B cell (primary cell): Measurements from ENCODE around the gene FURIN. TPM values are rescaled to one million over a fixed set of nuclear protein-coding genes. Genes with fewer than 3 reads are reported as not detected.
"Not testable (repeated sequence)": the region's sequence is repeated elsewhere in the genome, so short reads cannot be mapped to it uniquely, and the experiment has no call there.

Source experiments
- ATAC-seq: fragments of 200-7000 bp; cut with Tn5 transposase; one replicate; pipeline ENCODE4 v1.10.0; 2021; ENCODE audit warnings: low read depth, mild to moderate bottlenecking, moderate number of reproducible peaks, moderate library complexity
- CTCF ChIA-PET: fragments of 350-600 bp; sonication (Branson Sonifier 250); formaldehyde crosslinking; loops from one replicate; lab custom pipeline; 2021; ENCODE audit warnings: antibody characterized with exemption, inconsistent platforms; lab: Charles Lee
- POLR2A ChIA-PET: fragments of 350-600 bp; sonication (Branson Sonifier 250); formaldehyde crosslinking; loops from one replicate; lab custom pipeline; 2021; ENCODE audit warnings: antibody characterized with exemption; lab: Charles Lee
- DNase-seq: peaks from one replicate; pipeline ENCODE4 v3.0.0; 2013
- H2AFZ ChIP-seq: 2 replicates; pipeline ENCODE4 v1.6.1; 2012; ENCODE audit warnings: mild to moderate bottlenecking, low read depth, low read length; ENCODE audit not compliant: insufficient read depth, poor library complexity, severe bottlenecking
- H3K27ac ChIP-seq, 2 donors: 1 replicate in 1 of 2; 2 replicates in 1 of 2; pipeline ENCODE4 v1.5.1; 2012 to 2013; ENCODE audit warnings: low read length in 2 of 2, mild to moderate bottlenecking in 2 of 2, moderate library complexity in 1 of 2
- H3K27me3 ChIP-seq, 4 experiments: fragments of 200-600 bp in 1 of 4; sonication (generic) in 1 of 4; replicated peaks in 1 of 4; 1 replicate in 2 of 4; 2 replicates in 2 of 4; pipeline versions ENCODE4 v1.6.1 to v1.7.0; 2013 to 2016; ENCODE audit warnings: low read length in 3 of 4, mild to moderate bottlenecking in 2 of 4, mixed read lengths in 1 of 4, moderate library complexity in 1 of 4; ENCODE audit not compliant: insufficient read depth in 4 of 4, control insufficient read depth in 3 of 4; ENCODE audit errors: control extremely low read depth in 1 of 4
- H3K36me3 ChIP-seq, 2 experiments: replicated peaks in 1 of 2; 1 replicate in 1 of 2; 2 replicates in 1 of 2; pipeline versions ENCODE4 v1.6.1 to v1.7.1; 2013; ENCODE audit warnings: low read length in 1 of 2; ENCODE audit not compliant: insufficient read depth in 2 of 2, control insufficient read depth in 1 of 2; ENCODE audit errors: control extremely low read depth in 1 of 2, extremely low read depth in 1 of 2
- H3K4me1 ChIP-seq, 2 donors: fragments of 200-600 bp in 1 of 2; sonication (generic) in 1 of 2; 1 replicate in 1 of 2; 2 replicates in 1 of 2; pipeline versions ENCODE4 v1.5.1 to v1.6.1; 2013 to 2017; ENCODE audit warnings: low read length in 2 of 2; ENCODE audit not compliant: control insufficient read depth in 2 of 2, insufficient read depth in 2 of 2
- H3K4me2 ChIP-seq: replicated peaks from 2 replicates; pipeline ENCODE3; 2012; ENCODE audit warnings: mild to moderate bottlenecking, low read depth, low read length; ENCODE audit not compliant: poor library complexity, severe bottlenecking
- H3K4me3 ChIP-seq, 5 experiments: fragments of 200-600 bp in 1 of 5; sonication (generic) in 1 of 5; 1 replicate in 3 of 5; 2 replicates in 2 of 5; pipeline versions ENCODE4 v1.5.1 to v1.7.0; 2011 to 2016; ENCODE audit warnings: low read length in 4 of 5, mild to moderate bottlenecking in 4 of 5, low read depth in 2 of 5, control low read depth in 1 of 5, moderate library complexity in 1 of 5; ENCODE audit not compliant: insufficient read depth in 1 of 5; ENCODE audit errors: control extremely low read depth in 1 of 5, extremely low read depth in 1 of 5
- H3K79me2 ChIP-seq: fragments of 200-600 bp; sonication (generic); one replicate; pipeline ENCODE4 v1.6.0; 2016; ENCODE audit warnings: low read length; ENCODE audit not compliant: control insufficient read depth, insufficient read depth
- H3K9ac ChIP-seq: fragments of 200-600 bp; sonication (generic); 2 replicates; pipeline ENCODE4 v1.6.1; 2017; ENCODE audit warnings: mild to moderate bottlenecking, low read length, moderate library complexity
- H3K9me3 ChIP-seq, 3 donors: one replicate each; pipeline versions ENCODE4 v1.6.1 to v1.7.1; 2013; ENCODE audit warnings: low read length in 2 of 3; ENCODE audit not compliant: control insufficient read depth in 2 of 3, insufficient read depth in 1 of 3; ENCODE audit errors: control extremely low read depth in 1 of 3
- H4K20me1 ChIP-seq: 2 replicates; pipeline ENCODE4 v1.6.0; 2012; ENCODE audit warnings: mild to moderate bottlenecking, low read length; ENCODE audit not compliant: insufficient read depth, control insufficient read depth, poor library complexity, severe bottlenecking
- H3K27ac Mint-ChIP-seq: one replicate; pipeline ENCODE4 v1.8.0; 2021; ENCODE audit warnings: mixed read lengths
- H3K27me3 Mint-ChIP-seq: one replicate; pipeline ENCODE4 v1.8.0; 2021; ENCODE audit warnings: mixed read lengths
- H3K4me1 Mint-ChIP-seq: one replicate; pipeline ENCODE4 v1.8.0; 2021; ENCODE audit warnings: mixed read lengths
- H3K4me3 Mint-ChIP-seq: one replicate; pipeline ENCODE4 v1.8.0; 2021; ENCODE audit warnings: mixed read lengths
- H3K9me3 Mint-ChIP-seq: one replicate; pipeline ENCODE4 v1.8.0; 2022; ENCODE audit warnings: mixed read lengths; ENCODE audit not compliant: insufficient read depth
- EZH2 ChIP-seq: IDR thresholded peaks from 2 replicates; pipeline ENCODE4 v1.6.1; 2012; ENCODE audit warnings: borderline replicate concordance, low read depth, mild to moderate bottlenecking, moderate library complexity, low read length; ENCODE audit not compliant: insufficient read depth, poor library complexity, severe bottlenecking
- WGBS: methylation state at CpG from one replicate; pipeline ENCODE4 v1.1.5; 2013; ENCODE audit warnings: missing lambda C conversion rate; ENCODE audit not compliant: insufficient coverage; 5-methylcytosine and 5-hydroxymethylcytosine counted together
- intact Hi-C: fragments of 100-400 bp; cut with micrococcal nuclease; formaldehyde crosslinking; loops from one replicate; pipeline ENCODE4 v1.10.0; 2022
- polyA plus RNA-seq: library from polyadenylated mRNA; depleted of rRNA; stranded (reverse); fragments of >200 nt; gene quantifications from 2 replicates; pipeline ENCODE4 v1.2.3, GENCODE V29; 2012
- total RNA-seq, 2 donors: library from RNA; stranded (reverse); fragments of 120-200 nt in 1 of 2; gene quantifications; 1 replicate in 1 of 2; 2 replicates in 1 of 2; pipeline versions ENCODE4 v1.2.3 to v1.2.4, GENCODE V29; 2013 to 2022
- TF ChIP-seq, protein P1 (sequence below): fragments of 200-600 bp; IDR thresholded peaks from one replicate; pipeline ENCODE4 v1.8.0; 2022; ENCODE audit warnings: antibody characterized with exemption, mild to moderate bottlenecking

The FURIN gene
- total and polyA plus RNA-seq, 2 donors (not counting 1 experiment from before 2014, with no cell fraction given), result 31.6 to 66.7 TPM

DNA sequence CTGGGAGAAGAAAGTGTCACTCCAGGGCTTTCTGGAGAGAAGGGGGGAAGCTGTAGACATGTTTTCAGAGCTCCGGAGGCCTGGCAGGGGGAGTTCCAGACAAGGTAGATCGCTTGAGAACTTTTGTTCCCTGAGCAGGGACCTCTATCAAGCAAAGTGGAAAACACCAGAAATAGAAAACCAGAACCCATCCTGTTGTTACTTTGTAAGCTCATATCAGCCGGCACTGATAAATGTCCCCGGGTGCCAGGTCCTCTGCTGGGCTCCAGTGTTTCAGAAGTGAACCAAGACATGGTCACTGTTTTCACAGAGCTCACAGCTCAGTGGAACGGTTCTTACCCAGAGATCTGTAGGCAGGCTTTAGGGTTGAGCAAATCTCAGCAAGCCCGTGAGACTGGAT lies 50.4 kb downstream of the FURIN start:
- no peak overlapping the region for H3K4me3 ChIP-seq
- WGBS, result 91% methylated on average over 6 of the region's 6 CpGs
- H3K4me1 ChIP-seq, result peaks cover 0 to 11% of the 10 kb centered on the region in 2 donors
- no peaks in the 10 kb centered on the region for H3K9me3 ChIP-seq
- H3K4me2 ChIP-seq, result no peak overlapping the region
- H4K20me1 ChIP-seq, result no peaks in the 10 kb centered on the region
- Mint-ChIP-seq H3K9me3 (no peaks in the 10 kb centered on the region), H3K4me3 (no peak overlapping the region), H3K27me3 (no peaks in the 10 kb centered on the region), H3K27ac (no peak overlapping the region), H3K4me1 (peaks cover 10% of the 10 kb centered on the region)
- H2AFZ ChIP-seq, result no peak overlapping the region
- no peaks in the 10 kb centered on the region for H3K79me2 ChIP-seq
- CTCF ChIA-PET, result interaction anchor here (0.8 to 2.1 kb wide), 2 partner anchors 13 to 33 kb away, joined by 3 to 8 read pairs; partner anchors contain the start of gene HDDC3
- no peaks in the 10 kb centered on the region for H3K27me3 ChIP-seq
- DNase-seq (no peak), ATAC-seq (no peak)
- TF ChIP-seq EZH2, result no peak
- TF ChIP-seq, protein P1, sequence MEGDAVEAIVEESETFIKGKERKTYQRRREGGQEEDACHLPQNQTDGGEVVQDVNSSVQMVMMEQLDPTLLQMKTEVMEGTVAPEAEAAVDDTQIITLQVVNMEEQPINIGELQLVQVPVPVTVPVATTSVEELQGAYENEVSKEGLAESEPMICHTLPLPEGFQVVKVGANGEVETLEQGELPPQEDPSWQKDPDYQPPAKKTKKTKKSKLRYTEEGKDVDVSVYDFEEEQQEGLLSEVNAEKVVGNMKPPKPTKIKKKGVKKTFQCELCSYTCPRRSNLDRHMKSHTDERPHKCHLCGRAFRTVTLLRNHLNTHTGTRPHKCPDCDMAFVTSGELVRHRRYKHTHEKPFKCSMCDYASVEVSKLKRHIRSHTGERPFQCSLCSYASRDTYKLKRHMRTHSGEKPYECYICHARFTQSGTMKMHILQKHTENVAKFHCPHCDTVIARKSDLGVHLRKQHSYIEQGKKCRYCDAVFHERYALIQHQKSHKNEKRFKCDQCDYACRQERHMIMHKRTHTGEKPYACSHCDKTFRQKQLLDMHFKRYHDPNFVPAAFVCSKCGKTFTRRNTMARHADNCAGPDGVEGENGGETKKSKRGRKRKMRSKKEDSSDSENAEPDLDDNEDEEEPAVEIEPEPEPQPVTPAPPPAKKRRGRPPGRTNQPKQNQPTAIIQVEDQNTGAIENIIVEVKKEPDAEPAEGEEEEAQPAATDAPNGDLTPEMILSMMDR, result no peak
- POLR2A ChIA-PET, result no interaction called here
- H3K27ac ChIP-seq, result no peak overlapping the region
- H3K36me3 ChIP-seq, result peaks cover 6 to 68% of the 10 kb centered on the region in 2 experiments
- H3K9ac ChIP-seq, result no peak overlapping the region
- intact Hi-C loops, result no loop called here

DNA sequence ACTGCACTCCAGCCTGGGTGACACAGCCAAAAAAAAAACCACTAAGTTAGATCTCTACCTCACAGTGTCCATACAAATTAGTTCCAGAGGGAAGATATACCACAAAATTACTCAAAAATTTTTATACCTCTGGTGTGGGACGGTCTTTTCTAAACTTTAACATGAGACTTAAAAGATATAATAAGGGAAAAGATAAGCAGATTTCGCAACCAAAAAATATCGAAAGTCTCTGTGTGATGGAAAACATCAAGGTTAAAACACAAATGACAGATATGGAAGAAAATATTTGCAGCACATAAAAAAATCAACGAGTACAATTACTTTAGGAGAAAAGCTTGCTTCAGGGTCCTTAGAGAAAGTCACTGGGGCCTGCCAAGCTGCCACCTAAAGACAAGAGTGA lies 53.5 kb downstream of the FURIN start:
- no peaks in the 10 kb centered on the region for H3K27me3 Mint-ChIP-seq
- Histone ChIP-seq H3K27ac (no peak overlapping the region), H3K27me3 (no peaks in the 10 kb centered on the region), H2AFZ (no peak overlapping the region), H3K4me3 (no peak overlapping the region), H3K79me2 (no peaks in the 10 kb centered on the region), H3K4me1 (no peaks in the 10 kb centered on the region), H4K20me1 (no peaks in the 10 kb centered on the region), H3K4me2 (no peak overlapping the region), H3K9ac (no peak overlapping the region), H3K36me3 (peaks cover 6 to 45% of the 10 kb centered on the region in 2 experiments), H3K9me3 (no peaks in the 10 kb centered on the region)
- intact Hi-C loops, result no loop called here
- 100% methylated on average over 1 of the region's 4 CpGs for WGBS
- TF ChIP-seq, protein P1, result no peak
- ATAC-seq, result no peak
- no peak overlapping the region for H3K4me3 Mint-ChIP-seq
- no peaks in the 10 kb centered on the region for H3K9me3 Mint-ChIP-seq
- no peaks in the 10 kb centered on the region for H3K4me1 Mint-ChIP-seq
- ChIA-PET POLR2A (no interaction called here), CTCF (interaction anchor here (0.8 to 4.6 kb wide), 5 partner anchors 11 to 602 kb away, joined by 3 to 40 read pairs (median 4); partner anchors contain the start of genes HDDC3, MAN2A2 and UNC45A)
- H3K27ac Mint-ChIP-seq, result no peak overlapping the region
- no peak for DNase-seq

DNA sequence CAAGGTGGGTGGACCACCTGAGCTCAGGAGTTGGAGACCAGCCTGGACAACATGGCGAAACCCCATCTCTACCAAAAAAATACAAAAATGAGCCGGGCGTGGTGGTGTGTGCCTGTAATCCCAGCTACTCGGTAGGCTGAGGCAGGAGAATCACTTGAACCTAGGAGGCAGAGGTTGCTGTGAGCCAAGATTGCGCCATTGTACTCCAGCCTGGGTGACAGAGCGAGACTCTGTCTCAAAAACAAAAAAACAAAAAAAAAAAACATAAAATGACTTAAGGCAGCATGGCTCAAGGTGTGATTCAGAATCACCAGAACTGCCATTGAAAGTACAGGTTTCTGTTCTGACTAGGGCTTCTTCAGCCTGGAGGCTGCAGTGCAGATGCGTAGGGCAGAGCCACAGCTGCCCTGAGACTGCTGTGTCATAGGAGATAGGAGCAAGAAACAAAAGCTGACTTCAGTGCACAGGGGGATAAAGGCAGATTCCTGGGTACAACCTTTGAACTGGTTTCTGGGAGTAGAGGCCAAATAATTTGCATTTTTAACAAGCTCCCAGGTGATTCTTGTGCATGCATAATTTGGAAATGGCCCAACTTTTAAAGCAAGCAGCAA lies 54.4 kb downstream of the FURIN start:
- H3K79me2 ChIP-seq, H3K27ac Mint-ChIP-seq, H3K9ac ChIP-seq, H3K9me3 Mint-ChIP-seq, H3K4me3 Mint-ChIP-seq, H4K20me1 ChIP-seq, H3K27ac ChIP-seq, H3K4me3 ChIP-seq, H3K4me2 ChIP-seq, ATAC-seq, H3K9me3 ChIP-seq, H3K27me3 Mint-ChIP-seq, H3K4me1 ChIP-seq, H2AFZ ChIP-seq, H3K4me1 Mint-ChIP-seq, DNase-seq, intact Hi-C loops, H3K27me3 ChIP-seq: not testable (repeated sequence)
- peaks cover 5 to 36% of the 10 kb centered on the region in 2 experiments for H3K36me3 ChIP-seq
- WGBS, result 95% methylated on average over 7 of the region's 7 CpGs
- ChIA-PET CTCF (interaction anchor here (0.9 to 4.6 kb wide), 5 partner anchors 10 to 603 kb away, joined by 3 to 40 read pairs (median 4); partner anchors contain the start of genes HDDC3, MAN2A2 and UNC45A), POLR2A (interaction anchor here (1.6 kb wide), 1 partner anchor 9 kb away, joined by 5 read pairs; the partner anchor contains the start of gene HDDC3)
